ENCODE results near the gene UNKL.
"Not testable (repeated sequence)": the region's sequence is repeated elsewhere in the genome, so short reads cannot be mapped to it uniquely, and the experiment has no call there.

Gene UNKL

DNA sequence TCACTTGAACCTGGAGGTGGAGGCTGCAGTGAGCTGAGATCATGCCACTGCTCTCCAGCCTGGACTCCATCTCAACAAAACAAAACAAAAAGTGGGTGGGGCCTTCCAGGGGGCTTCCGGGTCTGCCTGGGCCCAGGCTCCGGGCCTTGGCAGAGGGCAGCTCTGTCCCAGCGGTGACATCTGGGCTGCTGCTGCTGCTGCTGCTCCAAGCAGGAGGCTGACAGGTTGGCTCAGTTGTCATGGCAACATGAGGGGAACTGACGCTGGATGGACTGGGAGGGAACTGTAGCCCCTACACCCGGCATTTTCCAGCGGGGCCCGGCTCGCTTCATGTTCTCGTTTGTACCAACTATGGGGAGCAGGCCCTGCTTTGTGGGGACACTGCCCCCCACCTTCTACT is 77.0 kb downstream of the UNKL start:
- no peak for DNase-seq (ENCODE audit: low spot score)

DNA sequence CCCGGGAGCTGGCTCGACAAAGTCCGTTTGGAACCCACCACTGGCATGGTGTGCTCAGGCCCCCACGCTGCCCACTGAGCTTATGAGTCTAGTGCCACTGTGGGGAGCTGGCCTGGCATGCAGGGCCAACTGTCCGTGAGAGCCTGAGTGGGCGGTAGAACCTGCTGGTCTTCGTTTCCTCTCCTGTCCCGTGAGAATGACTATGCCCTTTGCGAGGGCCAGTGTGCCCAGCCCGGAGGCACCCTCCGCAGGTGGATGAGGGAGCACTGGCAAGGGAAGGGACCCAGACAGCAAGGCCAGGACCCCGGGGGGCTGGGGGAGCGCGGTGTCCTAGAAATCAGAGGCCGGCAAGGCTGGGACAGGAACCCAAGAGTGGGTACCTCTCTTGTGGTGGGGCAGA is 77.9 kb downstream of the UNKL start:
- no peak for DNase-seq (ENCODE audit: low spot score)

DNA sequence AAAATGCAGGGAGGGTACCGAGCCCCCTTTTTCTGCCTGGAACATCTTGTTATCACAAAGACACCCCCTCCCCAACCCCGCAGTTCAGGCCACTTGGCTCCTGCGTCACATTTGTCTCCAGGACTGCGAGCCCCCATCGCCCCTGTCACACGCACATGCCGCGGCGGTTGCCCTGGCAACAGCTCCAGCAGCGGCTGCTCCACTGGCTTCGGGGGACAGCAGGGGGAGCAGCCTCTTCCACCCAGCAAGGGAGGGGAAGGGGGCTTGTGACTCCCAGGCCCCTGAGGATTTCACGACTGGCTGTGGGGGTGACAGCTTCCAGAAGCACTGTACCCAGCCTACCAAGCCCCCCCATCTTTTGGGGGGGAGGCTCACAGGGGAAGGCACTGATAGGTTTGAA is 78.5 kb downstream of the UNKL start:
- no peak for DNase-seq (ENCODE audit: low spot score)

DNA sequence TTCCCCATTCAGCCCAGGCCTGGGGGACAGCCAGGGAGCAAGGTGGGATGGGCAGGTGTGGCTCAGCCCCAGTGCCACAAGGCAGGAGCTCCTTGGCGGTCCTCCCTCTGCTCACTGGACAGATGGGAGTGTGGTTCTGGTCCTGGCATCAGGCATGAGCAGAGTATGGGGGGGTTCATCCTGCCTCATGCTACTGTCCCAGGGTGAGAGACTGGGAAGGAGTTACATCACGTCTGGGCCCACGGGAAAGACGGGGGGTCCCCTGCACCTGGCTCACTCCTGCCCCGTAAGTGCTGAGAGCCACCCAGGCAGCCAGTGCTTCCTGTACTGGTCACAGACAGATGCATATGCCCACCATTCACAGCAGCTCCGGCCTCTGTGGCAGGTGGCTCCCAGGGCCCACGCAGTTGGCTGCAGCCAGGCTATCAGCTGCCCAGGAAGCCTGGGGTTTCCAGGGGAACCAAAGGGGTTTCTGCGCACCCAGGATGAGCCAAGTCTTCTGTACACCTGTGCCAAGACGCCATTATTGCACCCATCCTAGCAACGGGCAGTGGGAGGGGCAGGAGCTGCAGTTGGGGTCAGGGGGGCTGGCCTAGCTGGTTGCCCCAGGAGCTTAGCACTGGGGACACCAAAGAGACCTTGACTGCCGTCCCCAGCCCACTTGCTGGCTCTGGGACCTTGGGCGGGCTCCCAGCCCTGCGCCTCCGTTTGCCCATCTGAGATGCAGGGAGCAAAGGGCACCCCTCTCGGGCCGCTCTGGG is 79.1 kb downstream of the UNKL start:
- no peak for DNase-seq (ENCODE audit: low spot score)

DNA sequence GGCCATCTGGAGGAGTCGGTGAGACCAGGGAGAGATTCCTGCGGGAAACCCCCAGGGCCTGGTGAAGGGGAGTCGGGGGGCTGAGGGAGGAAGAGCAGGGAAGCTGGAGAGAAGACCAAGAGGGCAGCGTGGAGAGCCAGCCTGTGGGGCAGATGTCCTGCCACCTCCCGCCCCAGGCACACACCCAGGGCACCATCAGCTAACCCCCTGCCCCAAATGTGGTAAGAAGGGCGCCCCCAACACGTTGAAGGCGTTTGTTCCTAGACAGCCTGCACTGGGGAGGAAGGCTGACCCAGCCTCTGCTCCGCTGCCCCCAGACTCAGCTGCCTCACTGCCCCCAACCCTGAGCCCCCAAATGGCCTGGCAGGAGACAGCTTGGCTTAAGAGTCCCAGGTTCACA is 79.8 kb downstream of the UNKL start:
- no peak for DNase-seq (ENCODE audit: low spot score)

DNA sequence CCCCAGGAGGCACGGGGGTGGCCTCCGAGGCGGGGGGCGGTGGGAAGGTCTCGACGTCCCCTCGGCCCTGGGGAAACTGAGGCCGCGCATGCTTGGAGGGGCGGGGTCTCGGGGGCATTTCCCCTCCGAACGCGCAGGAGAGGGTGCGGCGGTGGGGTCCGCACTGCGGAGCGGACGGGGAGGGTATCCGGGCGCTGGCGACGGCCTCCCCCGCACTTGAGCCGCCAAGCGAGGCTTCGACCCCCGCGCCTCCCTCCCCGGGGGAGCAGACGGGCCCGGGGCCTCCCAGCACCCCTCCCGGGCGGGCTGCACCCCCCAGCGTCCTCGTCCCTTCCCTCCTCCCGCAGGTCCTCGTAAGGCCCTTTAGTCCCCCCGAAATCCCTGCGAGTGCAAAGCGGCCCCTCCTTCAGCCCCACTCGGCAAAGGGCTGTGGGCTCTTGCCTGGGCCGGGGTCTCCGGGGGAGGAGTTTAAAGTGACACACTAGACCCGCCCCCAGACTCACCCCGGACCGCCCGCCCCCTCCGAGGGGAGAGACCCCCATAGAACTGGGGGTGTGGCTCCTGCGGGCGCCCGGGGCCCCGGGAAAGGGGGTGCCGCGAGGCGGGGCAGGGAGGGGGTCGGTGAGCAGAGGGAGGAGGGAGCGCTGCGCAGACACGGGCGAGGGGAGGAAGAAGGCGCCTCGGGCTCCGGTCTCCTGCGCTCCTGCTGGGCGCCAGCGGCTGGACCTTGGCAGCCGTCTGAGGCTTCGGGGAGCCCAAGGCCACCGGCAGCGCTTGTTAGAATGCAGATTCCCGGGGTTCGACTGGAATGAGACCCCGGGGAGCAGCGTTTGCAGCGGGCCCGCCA is 80.4 kb downstream of the UNKL start:
- DNase-seq (ENCODE audit: low spot score) = no peak

DNA sequence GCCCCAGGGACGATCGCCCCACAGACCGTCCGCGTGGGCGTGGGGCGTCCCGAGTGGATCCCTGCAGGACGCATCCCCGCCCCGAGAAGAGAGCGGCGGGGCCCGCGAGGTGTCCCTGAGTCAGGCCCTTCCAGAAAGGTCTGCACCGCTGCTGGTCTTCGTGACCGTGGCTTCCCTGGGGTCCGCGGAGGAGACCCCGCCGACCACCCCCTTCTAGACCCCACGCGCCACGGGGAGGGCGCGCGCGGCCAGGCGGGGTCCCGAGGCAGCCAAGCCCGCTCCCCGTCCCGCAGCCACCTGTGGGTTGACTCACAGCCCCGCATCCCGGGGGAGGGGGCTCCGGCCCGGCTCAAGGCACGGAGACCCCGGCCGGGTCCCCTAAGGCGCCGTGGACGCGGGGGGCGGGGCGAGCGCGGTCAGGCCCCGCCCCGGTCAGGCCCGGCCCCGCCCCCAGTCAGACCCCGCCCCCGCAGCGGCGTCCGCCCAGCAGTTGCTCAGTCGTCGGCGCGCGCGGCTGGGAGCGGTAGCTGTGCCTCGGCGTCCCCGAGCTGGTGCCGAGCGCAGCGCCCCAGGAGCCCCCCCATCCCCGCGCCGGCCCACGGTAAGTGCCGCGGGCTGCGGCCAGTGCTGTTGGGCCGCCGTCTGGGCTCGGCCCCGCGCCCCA is 81.2 kb downstream of the UNKL start, which contains the start of gene BAIAP3:
Gene BAIAP3 (plus strand): TSS at position 497 of the 664 bp plus-strand sequence. CDS start 4,905 bp downstream, outside the sequence.
- peak; percentile 28 for DNase-seq (ENCODE audit: low spot score)

DNA sequence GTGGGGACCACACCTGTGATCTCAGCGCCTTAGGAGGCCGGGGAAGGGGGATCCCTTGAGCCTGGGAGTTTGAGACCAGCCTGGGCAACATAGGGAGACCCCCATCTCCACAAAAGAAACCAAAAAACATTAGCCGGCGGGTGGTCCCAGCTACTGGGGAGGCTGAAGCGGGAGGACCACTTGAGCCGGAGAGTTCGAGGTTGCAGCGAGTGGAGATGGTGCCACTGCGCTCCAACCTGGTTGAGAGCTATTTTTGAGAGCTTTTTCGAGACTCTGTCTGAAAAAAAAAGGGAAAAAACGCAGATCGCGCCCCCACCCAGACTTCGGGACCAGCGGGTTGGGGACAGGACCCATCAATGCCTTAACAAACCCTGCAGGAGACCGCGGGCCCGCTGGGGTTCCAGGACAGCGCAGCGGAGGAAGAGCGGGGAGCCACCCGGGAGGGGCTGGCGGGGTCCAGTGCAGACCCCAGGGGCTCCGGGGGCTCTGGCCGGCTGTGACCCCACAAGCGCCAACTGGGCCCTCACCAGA is 81.8 kb downstream of the UNKL start:
- no peak for DNase-seq (ENCODE audit: low spot score)

DNA sequence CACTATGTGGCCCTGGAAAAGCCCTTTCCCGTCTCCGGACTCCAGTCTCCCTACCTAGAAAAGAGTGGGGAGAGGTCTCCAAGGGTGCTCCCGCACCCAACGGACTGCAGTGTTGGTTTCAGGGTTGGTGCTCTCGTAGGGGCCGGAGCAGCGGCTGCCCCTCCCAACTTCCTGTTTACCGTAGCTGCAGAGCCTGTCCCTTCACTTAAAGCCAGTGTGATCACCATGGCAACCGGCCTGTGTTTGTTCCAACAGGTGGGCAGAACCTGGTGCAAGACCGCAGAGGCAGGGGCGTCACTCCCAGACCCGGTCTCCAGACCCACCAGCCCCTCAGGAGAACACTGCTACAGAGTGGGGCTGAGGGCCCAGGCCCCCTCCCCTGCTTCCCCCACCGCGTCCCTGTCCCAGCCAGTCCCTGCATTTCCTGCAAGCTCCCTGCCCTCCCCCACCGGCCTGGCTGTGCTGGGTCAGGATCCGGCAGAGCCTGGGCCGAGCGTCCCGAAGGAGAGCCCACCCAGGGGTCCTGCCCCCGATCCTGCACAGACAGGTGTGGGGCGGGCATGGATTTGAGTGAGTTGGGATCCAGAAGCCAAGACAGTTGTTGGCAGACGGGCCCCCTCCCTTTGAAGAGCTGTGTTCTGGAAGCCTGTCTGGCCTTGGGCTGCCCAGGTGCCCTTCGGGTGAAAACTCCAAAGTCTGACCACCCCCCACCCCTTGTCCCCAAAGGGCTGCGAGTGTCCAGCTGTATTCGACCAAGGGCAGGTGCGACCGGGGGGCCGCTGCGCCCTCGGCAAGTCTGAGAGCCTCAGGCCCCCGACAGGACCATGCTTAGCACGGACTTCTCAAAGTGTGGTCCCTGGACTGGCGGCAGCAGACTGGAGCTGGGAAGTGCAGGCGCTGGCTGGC is 82.5 kb downstream of the UNKL start:
- peak; percentile 52 for DNase-seq (ENCODE audit: low spot score)

DNA sequence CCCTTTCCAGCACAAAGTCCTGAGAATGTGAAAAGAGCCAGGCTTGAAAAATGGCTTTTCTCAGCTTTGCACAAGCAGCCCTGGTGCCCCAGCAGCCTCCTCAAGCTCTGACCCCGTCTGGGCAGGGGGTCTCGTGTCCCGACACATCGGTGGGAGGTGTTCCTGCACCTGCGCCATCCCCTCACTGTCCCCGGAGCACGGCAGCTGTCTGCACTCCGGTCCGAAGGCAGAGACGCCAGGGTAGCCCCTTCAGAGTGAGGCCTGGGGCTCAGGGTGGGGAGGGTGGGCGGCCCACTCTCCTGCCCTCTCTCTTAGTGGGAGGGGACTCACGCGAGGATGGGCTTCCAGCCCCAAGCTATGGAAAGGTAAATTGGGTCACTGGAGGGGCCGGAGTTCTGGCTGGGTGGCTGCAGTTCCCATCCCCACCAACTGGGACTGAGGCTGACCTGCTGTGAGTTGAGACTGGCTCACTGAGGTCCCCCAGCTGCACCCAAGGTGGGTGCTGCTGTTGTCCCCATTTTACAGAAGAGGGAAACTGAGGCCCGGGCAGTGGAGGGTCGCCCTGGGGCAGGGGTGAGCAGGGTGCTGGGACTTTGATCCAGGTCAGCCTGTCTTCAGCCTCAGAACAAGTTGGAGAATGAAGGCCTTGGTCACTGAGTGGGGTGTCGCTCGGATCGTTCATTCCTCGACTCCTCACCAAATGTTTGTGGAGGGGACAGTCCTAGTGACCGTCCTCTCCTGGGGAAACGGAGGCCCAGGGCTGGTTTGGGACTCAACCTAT is 83.4 kb downstream of the UNKL start:
- DNase-seq (ENCODE audit: low spot score) = no peak

DNA sequence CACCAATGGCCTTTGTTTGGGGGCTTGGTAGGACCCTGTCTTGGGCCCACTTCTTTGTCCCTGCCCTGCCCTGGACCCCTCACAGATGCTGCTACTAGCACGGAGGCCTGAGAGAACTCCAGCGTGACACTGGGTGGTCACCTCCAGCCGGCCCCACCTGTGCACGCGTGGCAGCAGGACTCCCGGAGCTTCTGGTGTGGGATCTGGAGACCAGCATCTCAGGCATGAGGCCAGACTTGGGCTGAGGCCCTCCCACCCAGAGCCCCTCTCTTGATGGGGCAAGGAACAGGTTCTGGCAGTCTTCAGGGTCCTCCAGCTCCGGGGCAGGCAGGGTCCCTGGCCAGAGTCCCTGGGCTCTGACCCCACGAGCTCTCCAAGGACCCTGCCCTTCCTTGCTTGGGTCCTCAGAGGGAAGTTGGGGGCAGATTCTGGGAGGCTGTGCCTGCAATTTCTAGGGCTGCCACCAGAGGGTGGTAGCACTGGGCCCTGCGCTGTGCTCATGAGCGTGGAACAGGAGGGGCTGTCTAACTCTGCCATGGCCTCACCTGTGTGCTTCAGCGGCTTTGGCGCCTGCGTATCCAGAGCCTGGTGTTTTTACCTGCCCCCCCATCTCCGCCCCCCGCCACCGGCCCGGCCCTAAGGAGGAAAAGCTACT is 84.1 kb downstream of the UNKL start:
- DNase-seq (ENCODE audit: low spot score) = no peak

DNA sequence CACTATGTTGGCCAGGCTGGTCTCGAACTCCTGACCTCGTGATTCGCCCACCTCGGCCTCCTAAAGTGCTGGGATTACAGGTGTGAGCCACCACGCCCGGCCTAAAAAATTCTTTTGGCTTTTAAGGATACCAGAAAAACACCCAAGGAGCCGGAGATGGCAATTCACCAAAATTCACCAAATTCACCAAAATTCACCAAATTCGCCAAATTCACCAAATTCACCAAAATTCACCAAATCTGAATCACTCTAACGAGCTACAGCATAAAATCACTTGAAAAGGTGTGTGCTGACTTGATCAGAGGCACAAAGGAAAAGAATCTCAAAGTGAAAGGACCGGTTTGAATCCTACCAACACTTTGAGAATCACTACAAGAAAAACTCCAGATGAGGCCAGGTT is 85.5 kb downstream of the UNKL start:
- not testable (repeated sequence) for DNase-seq (ENCODE audit: low spot score)

DNA sequence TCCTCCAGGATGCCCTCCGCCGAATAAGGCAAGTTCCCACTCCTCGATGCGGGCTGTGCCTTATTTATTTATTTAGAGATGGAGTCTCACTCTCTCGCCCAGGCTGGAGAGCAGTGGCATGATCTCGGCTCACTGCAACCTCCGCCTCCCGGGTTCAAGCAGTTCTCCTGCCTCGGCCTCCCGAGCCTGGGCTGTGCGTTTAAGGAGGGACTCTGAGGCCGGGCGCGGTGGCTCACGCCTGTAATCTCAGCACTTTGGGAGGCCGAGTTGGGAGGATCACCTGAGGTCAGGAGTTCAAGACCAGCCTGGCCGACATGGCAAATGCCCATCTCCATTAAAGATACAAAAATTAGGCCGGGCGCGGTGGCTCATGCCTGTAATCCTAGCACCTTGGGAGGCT is 86.4 kb downstream of the UNKL start:
- DNase-seq (ENCODE audit: low spot score) = not testable (repeated sequence)

DNA sequence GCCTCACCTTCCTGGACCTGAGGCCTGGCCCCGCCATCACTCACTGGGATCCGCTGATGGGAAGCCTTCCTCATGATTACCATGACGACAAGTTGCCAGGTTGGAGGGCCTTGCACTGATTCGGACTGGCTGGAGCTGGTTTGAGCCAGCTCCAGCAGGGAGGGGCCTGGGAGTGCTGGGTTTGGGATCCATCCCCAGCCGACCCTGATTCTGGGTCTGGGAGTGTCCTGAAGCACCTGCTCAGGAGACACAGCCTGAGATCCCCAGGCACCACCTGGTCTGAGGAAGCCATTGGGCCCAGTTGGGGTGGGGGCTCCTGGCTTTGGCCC is 86.9 kb downstream of the UNKL start:
- DNase-seq (ENCODE audit: low spot score) = no peak

DNA sequence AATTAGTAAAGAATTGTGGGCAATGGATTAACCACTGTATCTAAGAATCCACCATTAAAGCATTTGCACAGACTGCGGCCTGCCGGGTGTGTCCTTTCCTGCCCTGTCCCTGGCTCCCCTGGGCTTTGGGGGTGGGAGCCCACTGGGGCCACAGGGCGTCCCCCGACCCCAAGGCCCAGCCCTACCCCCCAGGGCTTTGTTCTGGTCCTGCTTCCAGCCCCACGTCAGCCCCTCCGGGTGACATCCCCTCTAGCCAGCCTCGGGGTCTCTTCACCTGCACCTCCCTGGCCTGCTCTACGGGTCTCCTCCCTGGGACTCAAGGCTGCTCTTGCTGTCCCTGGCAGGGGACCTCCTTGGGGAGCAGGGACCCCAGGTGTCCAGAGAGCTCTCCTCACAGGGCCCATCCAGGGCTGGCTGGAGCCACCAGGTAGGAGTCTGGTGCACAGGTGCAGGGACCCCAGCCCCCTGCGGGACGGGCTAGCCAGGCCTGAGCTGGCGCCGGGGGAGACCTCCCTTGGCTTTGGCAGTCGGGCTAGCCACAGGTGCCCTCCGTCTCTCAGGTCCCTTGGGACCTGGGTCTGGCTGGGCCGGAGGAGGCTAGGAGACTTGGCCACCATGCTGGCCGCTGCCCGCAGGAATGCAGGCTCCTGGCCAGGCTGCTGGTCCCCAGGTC is 87.4 kb downstream of the UNKL start:
- DNase-seq (ENCODE audit: low spot score) = no peak

DNA sequence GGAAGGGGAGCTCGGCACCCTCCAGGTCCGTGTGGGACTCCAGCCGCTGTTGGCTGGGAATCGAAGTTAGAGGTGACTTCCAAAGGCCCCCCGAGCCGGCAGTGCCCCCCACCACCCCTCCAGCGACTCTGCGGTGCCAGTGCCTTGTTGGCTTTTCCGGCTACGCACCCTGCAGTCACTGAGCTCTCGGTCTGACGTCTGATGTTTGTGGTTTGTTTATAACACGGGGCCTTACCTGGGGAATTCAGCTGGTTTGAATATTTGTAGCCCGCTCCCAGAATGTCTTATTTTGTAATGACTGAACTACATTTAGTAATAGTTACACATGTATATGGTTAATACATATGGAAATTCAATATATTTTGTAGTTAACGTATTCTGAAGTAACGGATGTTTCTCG is 88.1 kb downstream of the UNKL start:
- no peak for DNase-seq (ENCODE audit: low spot score)

DNA sequence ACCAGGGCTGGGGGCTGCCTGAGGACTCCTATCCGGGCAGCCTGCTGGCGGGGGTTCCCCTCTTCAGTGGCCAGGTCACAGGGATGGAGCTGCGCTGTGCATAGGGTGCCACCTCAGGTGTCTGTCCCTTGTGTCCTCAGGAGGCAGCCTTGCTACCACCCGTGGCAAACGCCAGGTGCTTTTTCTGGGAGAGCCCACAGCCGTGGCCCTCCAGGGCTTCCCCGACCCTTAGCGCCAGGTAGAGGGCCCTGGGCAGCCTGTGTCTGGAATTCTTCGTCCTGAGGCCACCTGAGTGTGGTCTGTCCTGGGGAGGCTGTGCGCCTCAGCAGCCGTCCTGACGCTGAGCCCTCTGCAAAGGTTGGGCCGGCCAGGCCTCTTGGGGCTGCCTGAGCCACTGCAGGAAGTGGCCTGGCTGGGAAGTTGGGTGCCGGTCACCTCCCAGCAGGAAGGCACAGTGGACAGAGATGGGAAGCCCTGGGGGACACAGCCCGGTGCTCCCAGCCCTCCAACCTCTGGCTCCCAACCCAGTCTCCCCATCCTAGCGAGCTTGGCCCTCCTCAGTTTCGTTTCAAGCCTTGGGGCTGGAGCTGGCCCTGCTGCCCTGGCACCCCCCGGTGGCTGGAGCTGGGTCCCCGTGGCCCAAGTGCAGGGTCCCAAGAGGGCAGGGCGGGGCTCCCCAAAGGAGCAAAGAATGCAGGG is 88.7 kb downstream of the UNKL start:
- DNase-seq (ENCODE audit: low spot score) = no peak

DNA sequence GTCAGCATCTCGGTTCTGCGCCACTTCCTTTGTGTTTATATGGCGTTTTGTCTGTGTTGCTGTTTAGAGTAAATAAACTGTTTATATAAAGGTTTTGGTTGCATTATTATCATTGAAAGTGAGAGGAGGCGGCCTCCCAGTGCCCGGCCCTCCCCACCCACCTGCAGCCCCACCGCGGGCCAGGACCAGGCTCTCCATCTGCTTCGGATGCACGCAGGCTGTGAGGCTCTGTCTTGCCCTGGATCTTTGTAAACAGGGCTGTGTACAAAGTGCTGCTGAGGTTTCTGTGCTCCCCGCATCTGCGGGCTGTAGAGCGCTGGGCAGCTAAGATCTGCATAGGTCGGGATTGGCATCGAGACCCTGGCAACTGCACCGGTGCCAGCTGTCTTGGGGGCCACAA is 89.2 kb downstream of the UNKL start:
- DNase-seq (ENCODE audit: low spot score) = no peak

DNA sequence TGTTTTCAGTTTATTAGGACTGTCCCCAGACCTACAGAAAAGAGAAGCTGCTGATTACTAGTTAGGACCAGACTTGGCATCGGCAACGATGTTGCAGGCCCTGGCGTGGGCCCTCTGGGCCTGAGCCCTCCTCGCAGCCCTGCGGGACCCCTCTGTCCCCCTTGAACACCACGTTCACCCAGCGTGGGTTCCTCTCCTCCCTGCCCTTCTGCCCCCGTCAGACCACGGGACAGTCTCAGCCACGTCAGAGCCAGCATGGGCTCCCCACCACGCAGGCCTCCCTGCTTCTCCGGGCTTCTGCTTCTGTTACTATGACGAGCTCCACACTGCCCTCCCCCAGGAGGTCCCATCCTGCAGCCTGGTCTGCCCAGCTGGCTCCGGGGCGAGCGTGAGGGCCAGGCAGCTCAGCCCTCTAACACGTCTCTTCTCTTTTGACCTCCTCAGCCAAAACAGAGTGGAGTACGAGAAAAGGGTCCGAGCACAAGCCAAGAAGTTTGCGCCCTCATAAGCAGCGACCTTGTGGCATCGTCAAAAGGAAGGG is 90.1 kb downstream of the UNKL start:
- no peak for DNase-seq (ENCODE audit: low spot score)

All from kidney capillary endothelial cell (primary cell).